GM18526 (cell line): Measurements from ENCODE around the gene ZNF722.

Experiments
- POLR2A ChIP-seq: IDR thresholded peaks from 3 replicates; pipeline ENCODE4 v1.6.1; 2011; ENCODE audit not compliant: insufficient read length; ENCODE audit errors: extremely low read depth

ZNF722 gene

DNA sequence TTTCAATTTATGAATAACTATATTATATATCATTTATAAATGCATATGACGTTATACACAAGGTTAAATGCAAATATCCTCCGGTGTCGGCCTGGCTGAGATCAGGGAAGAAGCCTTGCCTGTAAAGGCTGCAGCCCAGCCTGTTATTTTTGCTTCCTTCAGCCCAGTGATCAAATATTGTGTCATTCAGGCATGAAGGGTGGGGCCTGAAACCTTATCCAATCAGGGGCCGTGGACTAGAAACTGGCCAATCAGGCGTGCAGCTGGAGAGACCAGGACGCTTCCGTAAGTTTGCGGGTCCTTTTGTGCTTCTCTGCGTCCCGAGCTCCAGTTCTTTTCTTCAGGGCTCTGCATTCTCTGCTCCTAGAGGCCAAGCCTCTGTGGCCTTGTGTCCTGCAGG is at the start of gene ZNF722:
ZNF722 (plus strand) TSS at position 301 of the 400 bp plus-strand sequence. CDS start 113 bp downstream, outside the sequence.
- TF ChIP-seq POLR2A, result no peak

DNA sequence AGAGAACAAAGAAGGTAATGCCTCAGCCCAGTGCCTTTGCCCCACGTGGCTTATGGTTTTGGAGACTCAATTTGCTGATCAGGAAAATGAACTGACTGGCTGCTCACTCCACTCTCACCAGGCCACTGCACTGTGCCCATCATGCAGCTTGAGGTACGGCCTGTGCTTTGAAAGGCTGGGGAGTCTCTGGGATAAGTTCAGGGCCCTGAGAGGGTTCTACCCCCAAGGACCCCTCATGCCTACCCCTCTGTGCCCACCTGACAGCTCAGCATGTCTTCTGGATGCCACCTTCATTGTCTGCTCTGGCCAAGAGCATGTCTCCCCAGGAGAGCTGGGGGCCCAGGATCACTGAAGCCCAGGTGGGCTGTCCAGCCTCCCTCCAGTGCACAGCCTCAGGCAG is 45.5 kb upstream of the ZNF722 start:
- TF ChIP-seq POLR2A, result no peak

DNA sequence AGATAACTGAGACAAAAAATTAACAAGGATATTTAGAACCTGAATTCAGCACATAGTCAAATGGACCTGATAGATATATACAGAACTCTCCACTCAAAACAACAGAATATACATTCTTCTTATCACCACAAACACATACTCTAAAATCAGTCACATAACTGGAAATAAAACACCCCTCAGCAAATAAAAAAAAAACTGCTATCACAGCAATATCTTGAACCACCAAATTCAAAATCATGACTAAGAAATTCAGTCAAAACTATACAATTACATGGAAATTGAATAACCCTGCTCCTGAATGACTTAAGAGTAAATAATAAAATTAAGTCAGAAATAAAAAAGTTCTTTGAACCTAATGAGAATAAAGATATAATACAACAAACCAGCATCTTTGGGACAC is 30.0 kb upstream of the ZNF722 start:
- TF ChIP-seq POLR2A, result no peak

DNA sequence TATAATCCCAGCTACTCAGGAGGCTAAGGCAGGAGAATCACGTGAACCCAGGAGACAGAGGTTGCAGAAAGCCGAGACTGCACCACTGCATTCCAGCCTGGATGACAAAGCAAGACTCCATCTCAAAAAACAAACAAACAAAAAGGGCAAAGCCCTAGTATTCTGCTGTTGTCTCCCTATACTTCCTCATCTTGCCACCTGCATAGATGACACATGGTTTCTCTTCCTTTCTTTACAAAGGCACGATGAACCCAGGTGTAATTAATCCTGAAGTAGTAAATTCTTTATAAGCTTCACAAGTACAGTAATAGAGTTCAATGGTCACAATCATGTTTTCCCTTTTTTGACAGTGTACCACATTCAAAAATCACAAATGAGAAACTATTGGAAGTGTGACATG is 36.7 kb downstream of the ZNF722 start:
- no peak for TF ChIP-seq POLR2A

DNA sequence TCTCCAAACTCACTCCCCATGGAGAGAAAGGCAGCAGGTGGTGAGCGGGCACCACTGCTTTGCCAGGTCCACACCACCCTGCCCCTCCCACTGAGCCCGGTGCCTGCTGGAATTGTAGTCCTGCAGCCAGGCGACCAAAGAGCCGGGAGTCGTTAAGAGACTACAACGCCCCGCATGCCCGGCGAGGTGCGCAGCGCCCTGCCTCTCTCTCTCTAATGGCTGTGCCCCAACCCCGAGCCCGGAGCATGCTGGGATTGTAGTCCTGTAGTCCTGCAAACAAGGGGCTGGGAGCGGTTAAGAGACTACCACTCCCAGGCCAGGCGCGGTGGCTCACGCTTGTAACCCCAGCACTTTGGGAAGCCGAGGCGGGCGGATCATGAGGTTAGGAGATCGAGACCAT is 38.4 kb downstream of the ZNF722 start:
- no peak for TF ChIP-seq POLR2A

DNA sequence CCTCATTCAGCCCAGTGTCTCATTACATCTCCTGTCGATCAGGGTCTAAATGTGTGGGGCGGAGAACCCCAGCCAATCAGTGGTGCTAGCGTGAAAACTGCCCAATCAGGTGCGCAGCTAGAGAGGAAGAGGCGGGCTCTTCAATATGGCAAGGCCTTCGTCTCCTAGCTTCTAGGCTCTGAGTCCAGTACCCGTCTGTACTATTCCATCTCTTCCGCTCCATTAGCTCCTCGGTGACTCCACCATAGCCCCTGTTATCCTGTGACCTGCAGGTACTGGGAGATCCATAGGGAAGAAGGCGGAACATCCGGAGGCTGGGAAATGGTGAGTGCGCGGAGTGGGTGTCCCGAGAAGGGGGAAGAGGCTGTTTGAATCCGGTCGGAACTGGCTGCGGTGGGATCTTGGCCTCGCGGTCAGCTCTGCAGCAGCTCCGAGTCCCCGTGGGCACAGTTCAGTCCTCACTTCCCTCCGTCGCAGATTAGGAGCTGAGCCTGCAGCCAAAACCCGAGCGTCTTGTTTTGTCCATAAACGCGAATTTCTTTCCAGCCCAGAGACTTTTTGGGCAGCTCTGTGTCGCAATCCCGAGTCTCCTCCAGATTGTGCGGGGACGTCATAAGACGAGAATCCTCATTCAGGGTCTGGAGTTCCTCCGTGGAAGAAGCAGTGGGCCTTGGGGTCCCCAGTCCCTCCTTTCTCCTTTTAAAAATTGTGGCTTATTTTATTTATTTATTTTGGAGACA is 46.8 kb downstream of the ZNF722 start, which contains the start of gene ZNF727:
ZNF727 (plus strand) TSS at position 134 of the 740 bp plus-strand sequence; CDS start at position 322, 188 bp downstream.
- TF ChIP-seq POLR2A, result no peak

DNA sequence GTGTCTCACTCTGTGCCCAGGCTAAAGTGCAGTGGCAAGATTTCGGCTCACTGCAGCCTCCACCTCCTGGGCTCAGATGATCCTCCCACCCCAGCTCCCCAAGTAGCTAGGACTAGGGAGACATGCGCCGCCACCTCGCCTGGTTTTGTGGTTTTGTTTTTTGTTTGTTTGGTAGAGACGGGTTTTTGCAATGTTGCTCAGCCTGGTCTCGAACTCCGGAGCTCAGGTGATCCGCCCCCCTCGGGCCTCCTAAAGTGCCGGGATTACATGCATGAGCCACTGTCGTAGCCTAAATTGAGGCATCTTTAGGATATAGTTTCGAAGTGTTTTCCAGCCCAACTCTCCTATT is 47.4 kb downstream of the ZNF722 start:
- TF ChIP-seq POLR2A, result no peak
